ENCODE measurements around the gene ITPK1.
"Not testable (repeated sequence)": the region's sequence is repeated elsewhere in the genome, so short reads cannot be mapped to it uniquely, and the experiment has no call there.

ITPK1 gene

GRCh38 chr14:93082576-93083001 is 33.1 kb downstream of the ITPK1 start:
- DNase-seq, result no peak

GRCh38 chr14:93081876-93082570 is 33.7 kb downstream of the ITPK1 start:
- DNase-seq, result peak; percentile 63

DNA sequence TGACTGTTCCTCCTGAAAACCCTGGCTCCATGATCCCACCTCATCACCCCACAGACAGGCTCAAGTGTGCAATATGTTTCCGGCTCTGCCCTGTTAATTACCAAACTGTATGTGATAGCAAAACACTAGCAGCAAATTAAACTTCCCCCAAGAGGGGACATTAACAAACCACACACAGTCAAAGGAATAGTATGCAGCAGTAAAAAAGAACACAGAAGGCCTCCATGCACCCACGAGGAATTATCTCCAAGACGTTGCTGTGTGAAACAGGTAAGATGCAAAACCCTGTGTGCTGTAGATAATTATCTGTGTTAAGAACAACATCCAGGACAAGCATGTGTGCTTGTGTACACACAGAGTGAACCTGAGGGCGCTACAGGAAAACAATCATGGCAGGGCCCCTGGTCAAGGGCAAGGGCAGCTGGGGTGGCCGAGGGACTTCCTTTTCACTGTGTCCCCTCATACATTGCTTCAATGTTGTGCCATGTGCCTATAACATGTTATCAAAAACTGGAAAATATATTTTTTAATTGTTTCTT is 35.8 kb downstream of the ITPK1 start:
- DNase-seq, result no peak

DNA sequence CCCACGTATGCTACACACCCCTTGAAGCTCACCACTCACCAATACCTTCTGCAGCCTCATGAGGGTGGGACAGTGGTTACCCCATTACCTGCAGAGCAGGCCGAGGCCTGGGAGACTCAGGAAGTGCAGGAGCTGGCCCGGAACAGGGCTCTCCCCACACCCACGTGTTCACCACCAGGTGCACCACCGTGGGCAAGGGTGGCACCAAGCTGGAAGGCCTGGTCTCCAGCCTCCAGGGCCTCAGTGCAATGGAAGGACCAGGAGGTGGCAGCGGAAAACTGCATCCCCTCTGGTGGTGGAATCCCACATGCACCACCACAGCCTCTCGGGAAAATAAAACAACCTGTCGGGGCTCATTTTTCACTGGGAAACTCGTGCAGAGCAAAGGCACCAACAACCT is 36.4 kb downstream of the ITPK1 start:
- no peak for DNase-seq

GRCh38 chr14:93078870-93079269 is 36.9 kb downstream of the ITPK1 start:
- no peak for DNase-seq

- no peak for DNase-seq
Observed at GRCh38 chr14:93076755-93077154, 39.0 kb downstream of the ITPK1 start.

DNA sequence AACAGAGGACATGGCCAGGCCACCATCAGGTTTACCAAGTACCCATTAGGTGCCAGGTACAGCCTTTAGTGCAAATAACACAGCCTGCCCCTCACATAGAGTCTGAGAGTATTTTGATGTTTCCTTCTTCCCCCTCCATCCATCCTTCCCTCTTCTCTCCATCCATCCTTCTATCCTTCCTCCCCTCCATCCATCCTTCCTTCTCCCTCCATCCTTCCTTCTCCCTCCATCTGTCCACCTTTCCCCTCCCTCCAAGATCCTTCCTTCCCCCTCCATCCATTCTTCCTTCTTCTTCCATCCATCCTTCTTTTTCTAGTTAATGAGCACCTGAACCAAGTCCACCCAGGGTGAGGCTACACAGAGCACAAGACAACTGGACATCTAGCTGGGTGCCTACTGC is 39.8 kb downstream of the ITPK1 start:
- DNase-seq, result no peak

DNA sequence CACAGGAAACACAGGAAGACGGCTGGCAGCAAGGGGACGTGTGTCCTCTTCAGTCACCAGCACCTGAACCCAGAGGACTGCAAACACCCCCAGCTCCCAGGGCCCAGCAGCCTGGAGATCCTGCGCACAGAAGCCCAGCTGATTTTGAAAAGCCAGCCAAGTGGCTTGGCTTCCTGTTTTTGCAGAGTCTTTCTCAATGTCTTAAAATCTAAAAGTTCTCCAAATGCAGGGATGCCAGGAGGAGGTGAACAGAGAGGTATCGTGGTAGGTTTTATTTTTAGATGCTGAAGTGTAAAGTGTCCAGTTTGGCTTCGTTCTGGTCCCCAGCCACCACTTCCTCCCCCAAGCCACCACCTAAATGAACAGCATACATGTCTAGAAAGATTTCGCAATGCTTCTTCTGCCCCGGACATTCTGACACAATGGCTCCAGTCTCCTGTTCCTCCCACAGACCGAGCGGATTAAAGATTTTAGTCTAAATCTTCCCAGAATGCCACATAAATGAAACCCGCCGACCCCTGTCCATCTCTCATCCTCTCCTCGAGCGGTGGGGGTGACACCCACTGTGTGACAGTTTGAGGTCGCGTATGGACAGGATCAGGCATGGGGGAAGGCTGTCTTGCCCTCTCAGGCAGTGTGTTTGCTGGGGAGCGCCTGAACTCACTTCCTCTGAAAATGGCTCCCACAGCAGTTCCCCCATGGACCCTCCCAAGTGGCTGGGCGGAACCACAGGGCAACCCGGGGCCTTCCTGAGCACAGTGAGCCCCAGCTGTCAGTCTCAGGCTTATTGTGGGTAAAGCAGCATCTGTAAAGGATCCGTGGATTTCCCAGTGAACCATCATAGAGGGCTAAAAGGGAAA is 41.6 kb downstream of the ITPK1 start:
- no peak for DNase-seq

DNA sequence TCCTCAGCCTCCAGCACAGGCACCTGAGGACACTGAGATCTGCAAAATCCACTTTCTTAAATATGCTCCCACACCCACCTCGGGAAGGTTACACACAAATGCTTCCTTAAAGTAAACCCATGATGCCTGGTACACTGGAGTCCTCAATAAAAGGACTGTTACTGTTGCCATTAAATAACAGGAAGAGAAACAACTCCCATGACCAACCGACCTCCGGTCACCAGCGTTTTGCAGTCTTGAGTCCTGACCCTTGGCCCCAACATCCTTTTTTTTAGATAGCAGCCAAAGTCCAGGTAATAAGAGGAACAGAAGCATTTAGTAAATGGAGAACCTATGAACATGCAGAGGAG is 42.4 kb downstream of the ITPK1 start:
- DNase-seq, result no peak

- DNase-seq, result no peak
Observed at GRCh38 chr14:93072659-93073357, 42.9 kb downstream of the ITPK1 start.

DNA sequence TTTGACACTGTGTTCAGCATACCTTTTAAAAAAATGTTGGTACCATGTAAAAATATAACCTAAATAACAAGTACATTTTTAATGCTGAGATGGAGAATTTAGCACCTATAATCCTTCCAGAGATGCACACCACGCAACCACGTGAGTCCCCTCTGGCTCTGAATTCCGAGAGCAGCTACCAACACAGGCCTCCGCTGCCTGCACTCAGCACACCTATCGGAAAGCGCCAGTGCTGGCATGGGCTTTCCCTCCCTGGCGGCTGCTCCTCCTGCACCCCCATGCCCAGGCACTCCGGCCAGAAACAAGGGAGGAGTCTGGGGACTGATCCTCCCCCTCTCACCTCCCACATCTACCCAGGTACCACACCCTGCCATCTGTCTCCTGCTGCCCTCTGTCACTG is 47.0 kb downstream of the ITPK1 start:
- no peak for DNase-seq

GRCh38 chr14:93067088-93067487 is 48.6 kb downstream of the ITPK1 start:
- no peak for DNase-seq

DNA sequence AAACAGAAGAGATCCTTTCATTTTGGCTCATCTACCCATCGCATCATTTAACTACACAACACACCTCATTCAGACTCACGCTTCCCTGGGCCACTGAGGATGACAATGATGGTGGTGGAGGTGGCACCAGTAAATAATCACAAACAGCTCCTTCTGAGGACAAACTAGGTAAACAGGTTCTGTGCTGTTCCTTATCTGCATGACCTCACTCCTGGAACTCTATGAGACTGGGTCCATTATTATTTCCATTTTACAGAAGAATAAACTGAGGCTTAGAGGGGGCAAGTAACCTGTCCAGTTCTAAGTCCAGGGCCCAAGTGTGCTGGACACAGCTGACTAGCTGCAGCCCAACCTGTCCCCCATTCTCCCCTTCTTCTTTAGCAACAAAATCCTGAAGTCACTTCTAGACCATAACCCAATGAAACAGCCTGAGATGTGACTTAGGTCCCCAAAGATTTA is 50.4 kb downstream of the ITPK1 start:
- DNase-seq, result no peak

DNA sequence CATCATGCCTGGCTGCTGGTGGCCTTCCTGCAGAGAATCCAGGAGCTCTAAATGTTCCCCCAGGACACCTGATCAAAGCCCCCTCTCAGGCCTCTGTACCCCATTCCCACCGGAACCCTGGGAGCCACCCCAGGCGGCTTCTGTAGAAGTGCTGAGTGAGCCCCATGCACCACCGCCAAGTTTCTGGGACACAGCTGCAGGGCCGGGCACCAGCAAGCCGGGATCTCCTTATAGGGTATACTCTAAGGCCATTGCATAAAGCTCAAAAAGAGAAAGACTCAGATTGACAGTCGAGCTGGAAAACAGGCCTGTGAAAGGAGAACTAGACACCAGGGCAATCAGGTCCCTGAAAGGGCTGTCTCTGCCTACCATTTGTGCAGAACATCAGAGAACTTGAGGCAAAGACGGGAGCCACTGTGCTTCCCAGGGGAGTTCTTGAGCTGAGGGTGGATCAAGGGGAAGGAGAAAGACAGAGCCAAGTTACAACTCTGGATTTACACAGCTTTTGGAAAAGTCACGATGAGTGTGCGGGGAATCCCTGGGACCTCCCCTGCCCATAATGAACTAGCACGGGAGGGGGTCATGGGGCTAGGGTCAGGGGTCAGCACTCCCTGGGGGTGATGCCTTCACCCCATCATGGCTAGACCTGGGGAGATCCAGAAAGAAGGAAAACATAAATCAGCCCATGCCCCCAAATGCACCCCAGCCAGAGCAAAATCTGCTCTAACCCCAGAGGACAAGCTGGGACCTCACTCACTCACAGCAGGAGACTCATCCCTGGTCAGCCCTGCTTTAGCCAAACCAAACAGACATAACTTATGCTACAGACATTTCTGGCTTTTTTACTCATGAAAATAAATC is 51.1 kb downstream of the ITPK1 start:
- no peak for DNase-seq

DNA sequence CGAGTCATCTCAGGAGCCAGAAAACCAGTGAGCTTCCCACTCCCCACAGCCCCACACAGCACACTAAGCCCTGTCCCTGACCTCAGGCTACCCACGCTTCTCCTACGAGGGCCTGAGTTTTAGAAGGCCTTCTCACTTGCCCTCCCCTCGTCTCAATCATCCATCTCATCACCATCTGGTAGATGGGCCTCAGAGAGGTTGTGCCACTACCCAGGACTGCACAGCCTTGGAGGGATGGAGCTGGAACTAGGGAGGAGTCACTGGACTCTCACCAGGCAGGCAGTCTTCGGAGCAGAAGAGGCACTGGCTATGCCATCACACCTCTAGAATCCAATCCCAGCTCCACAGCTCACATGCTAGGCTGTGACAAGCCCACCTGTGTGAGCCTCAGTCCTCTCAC is 52.3 kb downstream of the ITPK1 start:
- no peak for DNase-seq

GRCh38 chr14:93062890-93063289 is 52.8 kb downstream of the ITPK1 start:
- no peak for DNase-seq

GRCh38 chr14:93062013-93062412 is 53.7 kb downstream of the ITPK1 start:
- DNase-seq, result not testable (repeated sequence)

- no peak for DNase-seq
Observed at GRCh38 chr14:93061380-93062012, 54.2 kb downstream of the ITPK1 start.

GRCh38 chr14:93060841-93061240 is 54.9 kb downstream of the ITPK1 start:
- DNase-seq, result no peak

GRCh38 chr14:93059917-93060545 is 55.7 kb downstream of the ITPK1 start:
- DNase-seq, result peak; percentile 39

- DNase-seq, result no peak
Observed at GRCh38 chr14:93059260-93059659, 56.5 kb downstream of the ITPK1 start.
